PFSK-1 (cell line): ENCODE results near the gene KLK11.

Source experiments
- FOXP2 ChIP-seq: optimal IDR thresholded peaks from 2 replicates; pipeline ENCODE3; 2011; ENCODE audit warnings: borderline replicate concordance, control low read depth, inconsistent platforms; ENCODE audit not compliant: insufficient read depth; ENCODE audit errors: extremely low read length, extremely low read depth
- POLR2AphosphoS5 ChIP-seq: IDR thresholded peaks from 2 replicates; pipeline ENCODE4 v1.6.1; 2012; ENCODE audit warnings: low read depth, mild to moderate bottlenecking, control low read depth, low read length, moderate library complexity
- REST ChIP-seq, 2 experiments: IDR thresholded peaks; 2 replicates each; pipeline versions ENCODE4 v1.6.1 to v1.8.0; 2011 to 2012; ENCODE audit warnings: low read depth in 2 of 2, low read length in 2 of 2, control low read depth in 1 of 2, inconsistent platforms in 1 of 2, mild to moderate bottlenecking in 1 of 2, moderate library complexity in 1 of 2; ENCODE audit not compliant: insufficient read depth in 1 of 2
- SIN3A ChIP-seq: IDR thresholded peaks from 2 replicates; pipeline ENCODE4 v1.6.1; 2012; ENCODE audit warnings: mild to moderate bottlenecking, low read length, moderate library complexity, borderline replicate concordance; ENCODE audit not compliant: insufficient read depth
- TAF1 ChIP-seq: IDR thresholded peaks from 2 replicates; pipeline ENCODE4 v1.6.1; 2012; ENCODE audit warnings: low read length, control low read depth, borderline replicate concordance; ENCODE audit not compliant: insufficient read depth

The KLK11 gene

GRCh38 chr19:51036519-51036918 is 10.1 kb upstream of the KLK11 start:
- TF ChIP-seq FOXP2 (no peak), POLR2AphosphoS5 (no peak), TAF1 (no peak), SIN3A (no peak), REST (IDR thresholded peaks at IDR 0.05; ENCODE audit: insufficient read depth in 1 of 2, low read depth in 2 of 2, low read length in 2 of 2) (no peak)

- TF ChIP-seq FOXP2, result no peak
- no peak for TF ChIP-seq TAF1
Observed at GRCh38 chr19:51034704-51035103, 8.3 kb upstream of the KLK11 start, which contains the start of gene KLK12. Gene KLK12 (minus strand): TSS chr19:51035002. CDS start chr19:51034621, 381 bp downstream.

- TF ChIP-seq POLR2AphosphoS5 (no peak), REST (IDR thresholded peaks at IDR 0.05; ENCODE audit: insufficient read depth in 1 of 2, low read depth in 2 of 2, low read length in 2 of 2) (no peak), SIN3A (no peak), TAF1 (no peak), FOXP2 (no peak)
Observed at GRCh38 chr19:51031880-51032225, 5.4 kb upstream of the KLK11 start.

GRCh38 chr19:51031220-51031879 is 4.9 kb upstream of the KLK11 start:
- TF ChIP-seq REST (IDR thresholded peaks at IDR 0.05; ENCODE audit: insufficient read depth in 1 of 2, low read depth in 2 of 2, low read length in 2 of 2) (no peak), TAF1 (no peak), FOXP2 (no peak), SIN3A (no peak), POLR2AphosphoS5 (no peak)

- TF ChIP-seq TAF1 (no peak), POLR2AphosphoS5 (no peak), SIN3A (no peak), REST (IDR thresholded peaks at IDR 0.05; ENCODE audit: insufficient read depth in 1 of 2, low read depth in 2 of 2, low read length in 2 of 2) (no peak), FOXP2 (no peak)
Observed at GRCh38 chr19:51030631-51031030, 4.2 kb upstream of the KLK11 start.
